ENCODE data around the gene INTS14.

- TF ChIP-seq CTCF (IDR thresholded peaks at IDR 0.05; ENCODE audit: low read depth, low read length, missing input control) = no peak
- TF ChIP-seq RAD21 (IDR thresholded peaks at IDR 0.05) = no peak
These were observed 52.6 kb downstream of the INTS14 start for GRCh38 chr15:65558336-65558735.

Data from liver (tissue), 3 donors.